A673 (cell line): ENCODE data around the gene PPCDC.

ENCODE experiments used
- EZH2 ChIP-seq: fragments of 200-600 bp; sonication (generic); IDR thresholded peaks from 2 replicates; pipeline ENCODE4 v1.6.1; 2017; ENCODE audit warnings: borderline replicate concordance, low read depth, mild to moderate bottlenecking, mixed read lengths, antibody characterized with exemption, low read length; ENCODE audit not compliant: poor library complexity, severe bottlenecking
- TF ChIP-seq, protein P1 (sequence below): fragments of 300-800, 200-600 bp; sonication (generic); conservative IDR thresholded peaks from 2 replicates; pipeline ENCODE4 v1.5.1; 2017; ENCODE audit warnings: low read depth, mild to moderate bottlenecking, antibody characterized with exemption, low read length, moderate library complexity, mixed read lengths

DNA sequence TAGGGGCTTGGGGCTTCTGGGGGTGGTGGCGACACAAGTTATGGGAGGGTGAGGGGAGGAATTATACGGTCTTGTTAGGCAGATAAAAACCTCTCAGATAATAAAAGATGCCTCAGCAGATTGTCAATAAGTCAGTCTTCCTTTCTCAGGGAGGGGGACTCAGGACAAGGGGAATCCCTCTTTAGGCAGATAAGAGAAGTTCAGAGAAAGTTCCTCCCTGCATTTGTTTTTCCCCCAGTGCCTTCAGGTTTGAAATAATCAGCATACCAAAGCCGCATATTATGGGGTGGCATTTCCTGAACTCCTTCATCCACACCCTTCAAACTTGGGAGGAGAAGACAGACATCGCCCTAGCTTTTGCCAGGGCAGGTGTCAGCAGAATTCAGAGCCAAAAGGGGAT lies 8.5 kb downstream of the PPCDC start:
- TF ChIP-seq, protein P1, sequence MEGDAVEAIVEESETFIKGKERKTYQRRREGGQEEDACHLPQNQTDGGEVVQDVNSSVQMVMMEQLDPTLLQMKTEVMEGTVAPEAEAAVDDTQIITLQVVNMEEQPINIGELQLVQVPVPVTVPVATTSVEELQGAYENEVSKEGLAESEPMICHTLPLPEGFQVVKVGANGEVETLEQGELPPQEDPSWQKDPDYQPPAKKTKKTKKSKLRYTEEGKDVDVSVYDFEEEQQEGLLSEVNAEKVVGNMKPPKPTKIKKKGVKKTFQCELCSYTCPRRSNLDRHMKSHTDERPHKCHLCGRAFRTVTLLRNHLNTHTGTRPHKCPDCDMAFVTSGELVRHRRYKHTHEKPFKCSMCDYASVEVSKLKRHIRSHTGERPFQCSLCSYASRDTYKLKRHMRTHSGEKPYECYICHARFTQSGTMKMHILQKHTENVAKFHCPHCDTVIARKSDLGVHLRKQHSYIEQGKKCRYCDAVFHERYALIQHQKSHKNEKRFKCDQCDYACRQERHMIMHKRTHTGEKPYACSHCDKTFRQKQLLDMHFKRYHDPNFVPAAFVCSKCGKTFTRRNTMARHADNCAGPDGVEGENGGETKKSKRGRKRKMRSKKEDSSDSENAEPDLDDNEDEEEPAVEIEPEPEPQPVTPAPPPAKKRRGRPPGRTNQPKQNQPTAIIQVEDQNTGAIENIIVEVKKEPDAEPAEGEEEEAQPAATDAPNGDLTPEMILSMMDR = no peak
- TF ChIP-seq EZH2 = no peak
